Measurements from ENCODE around the gene P2RY14.

P2RY14 gene

GRCh38 chr3:151309566-151309965, 31.2 kb upstream of the P2RY14 start:
- DNase-seq (ENCODE audit: low read depth) = no peak
- TF ChIP-seq CTCF (IDR thresholded peaks at IDR 0.05; ENCODE audit: control insufficient read depth, extremely low read depth, insufficient read depth) = no peak
- H3K4me3 ChIP-seq (ENCODE audit: low read depth, low read length) = no peak overlapping the region

GRCh38 chr3:151307583-151308488, 29.5 kb upstream of the P2RY14 start:
- DNase-seq (ENCODE audit: low read depth) = no peak
- no peak for TF ChIP-seq CTCF (IDR thresholded peaks at IDR 0.05; ENCODE audit: control insufficient read depth, extremely low read depth, insufficient read depth)

GRCh38 chr3:151307131-151307530, 28.8 kb upstream of the P2RY14 start:
- no peak for DNase-seq (ENCODE audit: low read depth)
- no peak overlapping the region for H3K4me3 ChIP-seq (ENCODE audit: low read depth, low read length)
- TF ChIP-seq CTCF (IDR thresholded peaks at IDR 0.05; ENCODE audit: control insufficient read depth, extremely low read depth, insufficient read depth) = no peak

More at GRCh38 chr3:151307583-151308488, 29.5 kb upstream of the P2RY14 start:
- H3K4me3 ChIP-seq (ENCODE audit: low read depth, low read length) = no peak overlapping the region

GRCh38 chr3:151306168-151306810, 27.9 kb upstream of the P2RY14 start:
- no peak overlapping the region for H3K4me3 ChIP-seq (ENCODE audit: low read depth, low read length)
- DNase-seq (ENCODE audit: low read depth) = no peak
- TF ChIP-seq CTCF (IDR thresholded peaks at IDR 0.05; ENCODE audit: control insufficient read depth, extremely low read depth, insufficient read depth) = no peak

- no peak for TF ChIP-seq CTCF (IDR thresholded peaks at IDR 0.05; ENCODE audit: control insufficient read depth, extremely low read depth, insufficient read depth)
- DNase-seq (ENCODE audit: low read depth) = no peak
- H3K4me3 ChIP-seq (ENCODE audit: low read depth, low read length) = no peak overlapping the region
These were observed 27.4 kb upstream of the P2RY14 start for GRCh38 chr3:151305775-151306151.

GRCh38 chr3:151305060-151305774, 26.9 kb upstream of the P2RY14 start:
- H3K4me3 ChIP-seq (ENCODE audit: low read depth, low read length) = no peak overlapping the region
- TF ChIP-seq CTCF (IDR thresholded peaks at IDR 0.05; ENCODE audit: control insufficient read depth, extremely low read depth, insufficient read depth) = peak; percentile 46
- DNase-seq (ENCODE audit: low read depth) = peak; percentile 72
